ENCODE data around the gene LORICRIN. TPM values are rescaled to one million over a fixed set of nuclear protein-coding genes. Genes with fewer than 3 reads are reported as not detected.

Gene LORICRIN
- total RNA-seq, 4 donors from 2014 or later, result 434 to 831 (median 725) TPM

GRCh38 chr1:153246018-153246417 lies 13.5 kb upstream of the LORICRIN start:
- TF ChIP-seq CTCF (IDR thresholded peaks at IDR 0.05) (no peak), POLR2A (IDR thresholded peaks at IDR 0.05) (no peak)
- no peak for DNase-seq (ENCODE audit: low spot score in 2 of 2)
- intact Hi-C loops (cut with DNase I; ENCODE audit: low total_unique reads), result no loop called here
- 94 to 95% methylated on average over 1 of the region's 1 CpG for WGBS, 2 donors
- no peak overlapping the region for H3K4me3 ChIP-seq (ENCODE audit: low read depth, poor library complexity, severe bottlenecking)

- intact Hi-C loops (cut with DNase I; ENCODE audit: low total_unique reads), result no loop called here
- TF ChIP-seq POLR2A (IDR thresholded peaks at IDR 0.05) (no peak), CTCF (IDR thresholded peaks at IDR 0.05) (no peak)
- no peak overlapping the region for H3K4me3 ChIP-seq (ENCODE audit: low read depth, poor library complexity, severe bottlenecking)
- no peak for DNase-seq (ENCODE audit: low spot score in 2 of 2)
- WGBS, 2 donors, result 77 to 86% methylated on average over 2 of the region's 2 CpGs
Measured at GRCh38 chr1:153246825-153247224, 12.7 kb upstream of the LORICRIN start.

- TF ChIP-seq CTCF (IDR thresholded peaks at IDR 0.05) (no peak), POLR2A (IDR thresholded peaks at IDR 0.05) (no peak)
- intact Hi-C loops (cut with DNase I; ENCODE audit: low total_unique reads), result no loop called here
- DNase-seq (ENCODE audit: low spot score in 2 of 2), result no peak
- 83% methylated on average over 5 of the region's 5 CpGs for WGBS, 2 donors
- no peak overlapping the region for H3K4me3 ChIP-seq (ENCODE audit: low read depth, poor library complexity, severe bottlenecking)
Measured at GRCh38 chr1:153248176-153248879, 11.2 kb upstream of the LORICRIN start.

- intact Hi-C loops (cut with DNase I; ENCODE audit: low total_unique reads), result no loop called here
- DNase-seq (ENCODE audit: low spot score in 2 of 2), result no peak
- no peak for TF ChIP-seq CTCF (IDR thresholded peaks at IDR 0.05)
- no peak overlapping the region for H3K4me3 ChIP-seq (ENCODE audit: low read depth, poor library complexity, severe bottlenecking)
- WGBS, 2 donors, result 39 to 54% methylated on average over 1 of the region's 1 CpG
Measured at GRCh38 chr1:153250166-153250565, 9.3 kb upstream of the LORICRIN start.

- TF ChIP-seq CTCF (IDR thresholded peaks at IDR 0.05), result no peak
- TF ChIP-seq POLR2A (IDR thresholded peaks at IDR 0.05), result no peak
- intact Hi-C loops (cut with DNase I; ENCODE audit: low total_unique reads), result no loop called here
- no peak overlapping the region for H3K4me3 ChIP-seq (ENCODE audit: low read depth, poor library complexity, severe bottlenecking)
- DNase-seq (ENCODE audit: low spot score in 2 of 2), result no peak
- WGBS, 2 donors, result 86 to 89% methylated on average over 2 of the region's 2 CpGs
Measured at GRCh38 chr1:153251087-153251486, 8.4 kb upstream of the LORICRIN start.

- WGBS, 2 donors, result 91 to 93% methylated on average over 3 of the region's 3 CpGs
- intact Hi-C loops (cut with DNase I; ENCODE audit: low total_unique reads), result no loop called here
- TF ChIP-seq POLR2A (IDR thresholded peaks at IDR 0.05), result no peak
- no peak for TF ChIP-seq CTCF (IDR thresholded peaks at IDR 0.05)
- no peak overlapping the region for H3K4me3 ChIP-seq (ENCODE audit: low read depth, poor library complexity, severe bottlenecking)
- DNase-seq (ENCODE audit: low spot score in 2 of 2), result no peak
Measured at GRCh38 chr1:153251562-153251961, 7.9 kb upstream of the LORICRIN start.
